GM23248 (cell line): ENCODE data around the gene TTI1.

Experiments used
- EZH2 ChIP-seq: fragments of 200-600 bp; sonication (generic); IDR thresholded peaks from 2 replicates; pipeline ENCODE4 v1.6.1; 2018; ENCODE audit warnings: antibody characterized with exemption, mild to moderate bottlenecking; ENCODE audit not compliant: insufficient read depth, poor library complexity, severe bottlenecking
- EZH2phosphoT487 ChIP-seq: fragments of 200-600 bp; sonication (generic); IDR thresholded peaks from 2 replicates; pipeline ENCODE4 v1.6.1; 2018; ENCODE audit warnings: antibody characterized with exemption, moderate library complexity, mild to moderate bottlenecking, low read depth; ENCODE audit not compliant: insufficient read depth

- TF ChIP-seq EZH2phosphoT487, result no peak
- no peak for TF ChIP-seq EZH2
These were observed 1.7 kb upstream of the TTI1 start for GRCh38 chr20:38034961-38035360.
